Renal pelvis (tissue), 4 donors: ENCODE measurements around the gene MIPEP. TPM values are rescaled to one million over a fixed set of nuclear protein-coding genes. Genes with fewer than 3 reads are reported as not detected.
A peak's percentile ranks its signal among the peaks of the same experiment; 100 is the strongest.

Experiments used
- DNase-seq: peaks from one replicate; pipeline ENCODE4 v3.0.0-alpha.2; 2013
- polyA plus RNA-seq, 3 donors: library from polyadenylated mRNA; unstranded; fragments of 120-200 nt; gene quantifications; one replicate each; pipeline ENCODE4 v1.2.1, GENCODE V29; 2013; ENCODE audit not compliant: insufficient read length in 3 of 3

The MIPEP gene
- polyA plus RNA-seq, 3 donors = 27.0 to 28.6 (median 28.0) TPM

DNA sequence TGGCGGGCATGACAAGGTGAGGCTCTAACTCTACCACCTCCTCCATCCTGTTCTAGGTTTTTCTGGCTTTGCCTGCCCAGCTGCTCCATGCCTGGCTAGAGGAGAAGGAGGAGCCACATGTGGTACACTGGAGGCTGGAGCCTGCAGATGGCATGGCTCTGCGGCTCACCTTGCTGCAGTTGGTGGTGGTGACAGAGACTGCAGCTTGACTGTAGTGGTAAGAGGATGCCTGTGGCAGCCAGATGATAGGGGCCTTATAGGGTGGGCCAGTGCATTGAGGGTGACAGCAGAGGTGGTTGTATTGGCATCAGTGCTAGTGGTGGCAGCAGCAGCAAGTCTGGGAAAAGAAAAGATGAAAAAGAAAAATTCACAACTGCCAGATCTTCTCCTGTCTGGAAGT lies 172.8 kb downstream of the MIPEP start:
- no peak for DNase-seq

DNA sequence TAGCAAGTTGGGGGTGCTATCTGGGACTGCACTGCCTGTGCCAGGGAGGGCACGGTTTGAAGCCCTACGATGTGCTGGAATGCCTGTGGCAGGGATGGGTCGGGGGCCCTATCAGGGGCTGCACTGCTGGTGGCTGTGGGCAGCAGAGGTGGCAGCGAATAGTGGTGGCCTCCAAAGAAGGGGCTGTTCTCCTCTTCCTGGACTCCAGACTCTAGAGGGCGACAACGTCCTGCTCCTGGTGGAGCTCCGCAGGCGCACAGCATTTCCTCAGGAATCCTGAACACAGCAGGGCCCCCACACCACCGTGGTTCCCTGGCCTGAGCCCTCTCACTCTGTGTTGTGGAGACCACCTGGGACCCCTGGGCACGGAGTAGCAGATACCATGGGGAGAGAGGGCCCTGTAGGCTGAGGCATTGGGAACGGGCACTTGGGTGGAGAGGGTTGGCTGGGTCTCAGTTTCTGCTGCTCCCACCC lies 173.4 kb downstream of the MIPEP start:
- no peak for DNase-seq

DNA sequence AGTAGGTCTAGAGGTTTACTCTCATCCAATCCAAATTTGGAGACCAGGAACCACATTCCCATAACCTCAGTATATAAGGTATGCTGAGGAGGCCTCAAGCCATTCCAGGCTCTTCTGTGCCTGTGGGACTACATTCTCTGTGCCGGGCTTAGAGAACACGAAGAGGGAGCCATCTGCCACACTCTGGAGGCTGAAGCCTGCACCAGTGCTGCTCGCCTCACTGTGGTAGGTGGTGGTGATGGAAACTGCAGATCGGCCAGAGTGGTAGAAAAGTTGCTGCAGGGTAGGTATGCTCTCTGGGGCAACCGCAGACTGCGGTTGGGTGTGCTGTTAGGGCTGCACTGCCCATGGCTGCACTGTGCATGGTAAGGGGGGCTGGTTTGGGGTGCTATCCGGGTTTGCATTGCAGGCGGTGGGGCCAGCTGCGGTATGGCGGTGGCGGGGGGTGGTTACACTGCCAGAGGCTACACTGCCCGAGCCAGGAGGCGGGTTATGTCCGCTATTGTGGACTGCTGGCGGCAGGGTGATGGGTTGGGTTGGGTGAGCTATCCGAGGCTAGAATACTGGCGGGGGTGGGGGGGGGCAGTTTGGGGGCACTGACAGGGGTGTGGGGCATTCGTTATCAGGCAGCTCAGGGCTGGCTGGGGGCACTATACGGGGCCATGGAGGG lies 174.0 kb downstream of the MIPEP start:
- no peak for DNase-seq

DNA sequence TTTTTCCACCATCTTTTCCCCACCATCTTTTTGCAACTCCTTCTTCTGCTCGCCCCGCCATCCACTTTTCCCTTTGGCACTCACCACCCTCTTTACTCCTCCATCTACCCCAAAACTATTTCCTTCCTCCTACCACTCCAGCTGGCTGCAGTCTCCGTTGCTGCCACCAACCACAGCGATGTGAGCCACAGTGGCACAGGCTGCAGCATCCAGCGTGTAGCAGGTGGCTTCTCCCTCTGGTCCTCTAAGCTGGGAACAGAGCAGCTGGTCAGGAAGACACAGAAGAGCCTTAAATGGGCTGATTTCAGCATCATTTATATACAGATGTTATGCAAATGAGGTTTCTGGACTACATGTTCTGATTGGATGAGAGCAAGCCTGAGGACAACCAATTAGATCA lies 174.5 kb downstream of the MIPEP start:
- DNase-seq = no peak

DNA sequence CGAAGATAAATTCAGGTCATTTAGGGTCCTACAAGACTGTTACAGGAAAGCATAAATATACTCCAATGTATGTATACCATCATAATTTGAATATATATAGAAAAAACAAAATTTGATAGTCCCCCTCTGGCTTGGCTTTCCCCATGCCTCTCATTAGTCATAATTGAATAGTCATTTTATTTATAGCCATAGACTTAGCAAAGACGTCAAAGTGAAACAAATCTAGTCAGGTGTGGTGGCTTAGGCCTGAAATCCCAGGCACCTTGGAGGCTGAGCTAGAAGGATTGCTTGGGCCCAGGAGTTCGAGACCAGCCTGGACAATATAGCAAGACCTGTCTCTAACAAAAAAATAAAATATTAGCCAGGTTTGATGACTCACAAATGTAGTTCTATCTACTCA lies 177.8 kb downstream of the MIPEP start:
- no peak for DNase-seq

DNA sequence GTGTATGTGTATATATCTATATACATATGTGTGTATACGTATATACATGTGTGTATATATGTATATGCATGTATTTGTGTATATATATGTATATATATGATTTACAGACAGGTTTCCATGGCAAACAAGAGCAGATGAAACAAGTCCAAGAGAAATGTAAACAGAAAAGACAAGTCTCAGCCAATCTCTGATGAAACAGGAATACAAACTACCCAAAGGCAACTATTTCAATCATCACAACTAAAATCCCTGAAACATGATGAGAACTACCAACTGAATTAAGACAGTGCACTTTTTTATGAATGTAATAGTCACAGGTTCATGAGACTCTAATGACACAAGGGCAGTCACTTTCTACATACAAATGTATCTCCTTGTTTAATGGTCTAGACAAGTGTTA lies 178.8 kb downstream of the MIPEP start:
- no peak for DNase-seq

DNA sequence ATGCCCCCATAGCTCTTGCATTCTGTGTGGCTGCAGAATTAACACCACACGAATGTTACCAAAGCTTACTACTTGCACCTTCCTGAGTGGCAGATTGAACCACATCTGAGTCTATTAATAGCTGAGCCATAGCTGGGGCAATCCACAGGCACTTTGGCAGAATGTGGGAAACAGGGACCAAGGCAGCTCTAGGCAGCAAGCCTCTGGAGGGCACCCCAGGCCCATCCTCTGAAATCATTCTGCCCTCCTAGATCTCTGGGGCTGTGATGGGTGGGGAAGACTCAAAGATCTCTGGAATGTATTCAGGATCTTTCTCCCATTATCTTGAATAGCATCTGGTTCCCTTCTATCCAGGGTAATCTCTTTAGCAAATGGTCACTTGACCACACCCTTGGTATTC lies 179.7 kb downstream of the MIPEP start:
- DNase-seq = no peak

DNA sequence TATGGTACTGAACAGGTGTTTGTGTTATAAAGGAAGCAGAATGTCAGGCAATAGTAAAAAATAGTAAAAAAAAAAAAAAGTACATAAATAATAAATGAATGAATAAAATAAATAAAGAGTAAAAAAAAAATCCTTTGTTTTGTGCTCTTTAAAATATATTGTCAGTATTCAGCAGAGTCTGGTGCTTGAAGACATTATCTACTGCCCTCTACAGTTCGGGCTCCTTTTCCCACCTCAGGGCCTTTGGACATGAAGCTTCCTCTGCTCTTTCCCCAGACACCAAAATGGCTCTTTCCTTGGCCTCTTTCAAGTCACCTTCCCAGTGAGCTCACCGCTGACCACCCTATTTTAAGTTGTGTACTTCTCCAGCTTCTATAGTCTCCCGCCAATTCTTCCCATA lies 181.5 kb downstream of the MIPEP start:
- no peak for DNase-seq

DNA sequence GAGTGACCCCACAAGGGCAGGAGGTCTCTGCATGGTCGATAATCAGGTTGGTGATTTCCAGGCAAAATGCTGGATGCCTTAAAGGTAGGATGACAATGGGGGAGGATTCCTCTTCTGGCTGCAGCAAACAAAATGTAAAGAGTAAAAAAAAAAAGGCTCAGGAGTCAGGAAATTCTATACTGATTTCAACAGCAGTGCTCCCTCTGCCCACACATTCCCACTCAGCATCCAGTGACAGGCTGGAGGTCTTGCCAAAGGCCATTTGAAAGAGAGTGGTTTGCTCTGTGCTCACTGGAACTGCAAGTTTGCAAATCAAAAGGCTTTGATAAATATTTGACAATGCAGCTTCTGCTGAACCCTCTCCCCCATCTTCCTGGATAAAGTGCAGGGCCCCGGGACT lies 183.6 kb downstream of the MIPEP start:
- DNase-seq = peak; percentile 63

DNA sequence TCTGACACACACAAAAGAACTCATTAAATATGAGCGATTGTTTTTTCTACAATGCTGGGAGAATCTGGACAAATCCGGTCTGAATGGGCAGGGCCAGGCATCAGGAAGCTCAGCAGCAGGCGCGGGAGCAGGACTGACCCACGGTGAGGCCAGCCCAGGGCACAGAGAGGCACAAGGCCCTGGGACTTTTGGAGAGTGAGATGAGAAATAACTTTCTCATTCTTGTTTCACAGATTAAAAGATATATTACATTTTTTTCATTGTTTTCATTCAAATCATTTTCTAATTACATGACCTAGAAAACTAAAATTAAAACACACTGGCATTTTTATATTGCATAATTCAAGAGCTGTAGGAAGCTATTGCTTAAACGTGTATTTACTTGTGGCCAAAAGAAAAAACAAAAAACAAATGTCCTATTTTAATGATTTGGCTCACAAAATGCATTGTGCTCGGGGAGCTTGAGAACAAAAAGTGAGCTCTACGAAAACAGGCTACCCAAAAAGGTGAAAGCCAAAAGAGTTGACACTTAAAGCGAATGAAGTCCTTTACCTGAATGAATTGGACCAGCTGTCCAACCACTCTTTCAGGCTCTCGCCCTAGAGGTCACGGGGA lies 185.8 kb downstream of the MIPEP start:
- DNase-seq = no peak

DNA sequence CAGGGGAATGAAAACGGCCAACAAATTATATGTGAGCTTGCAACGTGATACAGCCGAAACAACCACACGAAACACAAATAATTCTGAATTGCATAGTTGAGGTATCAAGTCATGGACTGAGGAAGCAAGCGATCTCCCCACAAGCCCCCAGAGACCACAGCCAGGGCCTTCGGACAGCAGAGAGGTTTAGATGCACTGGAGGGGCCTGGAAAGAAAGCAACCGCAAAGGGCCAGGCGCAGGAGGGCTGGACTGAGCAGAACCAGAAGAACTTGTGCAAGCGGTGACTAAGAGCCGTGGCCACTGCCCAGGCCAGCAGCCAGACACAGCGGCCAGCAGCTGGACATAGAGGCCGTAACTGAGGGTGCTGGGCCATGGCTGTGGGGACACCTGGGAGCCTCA lies 187.6 kb downstream of the MIPEP start:
- DNase-seq = no peak

DNA sequence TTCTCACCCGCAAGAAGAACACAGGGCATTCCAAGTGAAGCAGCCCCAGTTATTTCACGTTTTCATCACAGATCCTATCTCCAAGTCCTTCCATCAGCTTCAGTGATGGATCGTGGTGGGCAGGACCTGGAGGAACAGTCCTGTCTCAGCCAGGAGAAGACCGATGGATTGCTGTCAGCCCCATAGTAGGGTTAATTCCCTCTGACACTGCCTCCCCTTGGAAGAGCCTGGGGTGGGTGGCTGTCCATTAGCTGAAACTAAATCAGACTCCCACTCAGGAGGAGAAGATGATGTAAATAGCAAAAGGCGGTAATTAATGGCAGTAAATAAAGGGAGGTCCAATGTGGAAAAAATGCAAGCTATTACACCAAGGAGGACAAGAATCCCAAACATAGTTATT lies 188.0 kb downstream of the MIPEP start:
- no peak for DNase-seq

DNA sequence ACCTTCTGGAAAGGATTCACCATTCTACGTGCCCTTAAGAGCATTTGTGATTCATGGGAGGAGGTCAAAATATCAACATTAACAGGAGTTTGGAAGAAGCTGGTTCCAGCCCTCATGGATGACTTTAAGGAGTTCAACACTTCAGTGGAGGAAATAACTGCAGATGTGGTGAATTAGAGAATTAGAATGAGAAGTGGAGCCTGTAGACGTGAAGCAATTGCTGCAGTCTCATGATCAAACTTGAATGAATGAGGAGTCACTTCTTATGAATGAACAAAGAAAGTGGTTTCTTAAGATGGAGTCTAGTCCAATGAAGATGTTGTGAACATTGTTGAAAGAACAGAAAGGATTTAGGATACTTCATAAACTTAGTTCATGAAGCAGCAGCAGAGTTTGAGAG lies 189.9 kb downstream of the MIPEP start:
- no peak for DNase-seq

DNA sequence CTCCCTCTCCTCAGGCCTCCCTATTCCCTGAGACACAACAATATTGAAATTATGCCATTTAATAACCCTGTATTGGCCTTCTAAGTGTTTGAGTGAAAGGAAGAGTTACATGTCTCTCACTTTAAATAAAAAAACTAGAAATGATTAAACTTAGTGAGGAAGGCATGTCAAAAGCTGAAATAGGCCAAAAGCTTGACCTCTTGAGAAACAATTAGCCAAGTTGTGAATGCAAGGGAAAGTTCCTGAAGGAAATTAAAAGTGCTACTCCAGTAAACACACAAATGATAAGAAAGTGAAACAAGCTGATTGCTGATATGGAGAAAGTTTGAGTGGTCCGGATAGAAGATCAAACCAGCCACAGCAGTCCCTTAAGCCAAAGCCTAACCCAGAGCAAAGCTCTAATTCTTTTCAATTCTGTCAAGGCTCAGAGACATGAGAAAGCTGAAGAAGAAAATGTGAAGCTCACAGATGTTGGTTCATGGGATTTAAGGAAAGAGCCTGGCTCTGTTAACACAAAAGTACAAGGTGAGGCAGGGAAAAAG lies 191.4 kb downstream of the MIPEP start:
- no peak for DNase-seq

DNA sequence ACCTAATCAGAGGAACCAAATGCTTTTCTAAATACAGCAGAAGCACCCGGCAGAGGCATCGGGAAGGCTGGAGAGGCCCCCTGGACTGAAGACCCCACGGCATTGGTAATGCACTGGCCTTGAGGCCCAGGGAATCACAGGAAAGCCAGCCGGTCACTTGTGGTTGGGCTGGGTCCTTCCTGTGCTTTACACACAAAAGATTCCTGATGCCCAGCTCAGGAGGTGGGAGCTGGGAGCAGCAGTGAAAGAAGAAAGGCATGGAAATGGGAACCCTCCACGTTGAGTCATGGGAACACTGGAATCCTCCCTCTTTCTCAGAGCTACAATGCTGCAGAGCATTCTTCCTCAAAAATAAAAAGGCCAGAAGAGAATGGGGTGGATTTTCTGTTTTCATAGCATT lies 192.6 kb downstream of the MIPEP start:
- DNase-seq = no peak

DNA sequence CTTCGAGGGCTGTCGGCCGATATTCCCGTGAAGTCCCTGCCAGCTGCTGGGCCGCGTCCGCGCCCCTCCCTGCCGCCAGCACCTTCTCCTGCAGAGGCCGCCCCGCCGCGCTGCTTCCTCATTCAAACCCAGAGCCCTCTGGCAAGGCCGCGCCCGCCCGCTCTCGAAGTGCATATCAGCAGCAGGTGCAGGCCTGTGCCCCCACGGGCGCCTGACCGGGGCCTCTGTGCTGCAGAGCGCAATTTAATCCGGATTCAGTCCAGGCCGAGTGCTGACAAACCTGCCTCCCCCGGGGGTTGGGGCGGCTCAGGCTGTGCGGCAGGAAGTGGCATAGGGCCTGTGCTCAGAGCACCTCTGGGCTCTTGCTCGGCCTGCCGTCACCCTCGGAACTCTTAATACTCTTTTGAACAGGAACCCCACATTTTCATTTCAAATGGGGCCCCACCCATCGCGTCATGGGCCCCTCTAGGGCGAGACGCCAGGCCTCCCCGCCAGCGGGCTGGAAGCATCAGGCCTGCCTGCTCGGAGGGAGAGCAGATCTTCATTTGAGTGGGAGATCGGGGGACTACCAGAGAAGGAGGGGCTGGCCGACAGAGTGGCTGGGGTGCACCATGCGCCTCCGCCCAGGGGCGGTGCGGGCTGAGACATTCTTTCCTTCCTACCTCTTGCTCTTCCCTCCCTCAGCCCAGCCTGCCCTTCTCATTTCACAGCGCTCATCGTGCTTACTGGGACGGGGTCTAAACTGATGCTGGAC lies 193.3 kb downstream of the MIPEP start:
- peak; percentile 41 for DNase-seq

DNA sequence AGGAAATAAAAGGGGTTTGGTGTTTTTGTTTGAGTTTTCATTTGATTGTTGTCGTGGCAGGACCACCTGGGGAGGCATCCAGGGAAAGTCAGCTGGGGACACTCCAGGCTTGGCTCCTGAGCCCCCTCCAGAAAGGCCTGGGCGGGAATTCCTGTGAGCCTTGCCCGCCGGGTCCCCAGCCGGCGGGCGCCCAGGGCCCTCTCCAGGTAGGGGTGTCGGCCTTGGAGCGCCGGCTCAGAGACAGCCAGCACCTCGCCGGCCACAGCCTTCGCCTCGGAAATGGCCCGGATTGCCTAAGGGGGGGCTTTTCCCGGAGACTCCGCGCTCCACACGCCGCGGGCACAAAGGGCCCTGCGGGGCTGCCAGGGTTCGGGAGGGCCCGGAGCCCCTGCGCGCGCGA lies 194.0 kb downstream of the MIPEP start:
- no peak for DNase-seq

DNA sequence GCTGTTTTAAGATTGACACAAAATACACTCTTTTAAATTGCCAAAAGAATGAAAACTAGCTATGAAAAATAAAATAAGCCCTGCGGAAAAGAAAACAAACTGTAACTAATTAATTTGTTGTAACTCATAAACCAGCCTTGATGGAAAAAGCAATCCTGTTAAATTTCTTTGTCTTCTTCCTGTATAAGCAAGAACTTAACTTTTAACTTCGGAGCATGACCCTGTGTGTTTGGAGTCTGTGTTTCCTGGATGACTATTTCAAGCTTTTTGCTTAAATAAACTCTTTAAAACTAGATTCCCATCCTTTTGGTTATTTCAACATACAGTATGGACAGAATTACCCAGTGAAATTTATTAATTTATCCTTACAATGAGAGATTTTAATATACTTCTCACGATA lies 196.4 kb downstream of the MIPEP start:
- no peak for DNase-seq

DNA sequence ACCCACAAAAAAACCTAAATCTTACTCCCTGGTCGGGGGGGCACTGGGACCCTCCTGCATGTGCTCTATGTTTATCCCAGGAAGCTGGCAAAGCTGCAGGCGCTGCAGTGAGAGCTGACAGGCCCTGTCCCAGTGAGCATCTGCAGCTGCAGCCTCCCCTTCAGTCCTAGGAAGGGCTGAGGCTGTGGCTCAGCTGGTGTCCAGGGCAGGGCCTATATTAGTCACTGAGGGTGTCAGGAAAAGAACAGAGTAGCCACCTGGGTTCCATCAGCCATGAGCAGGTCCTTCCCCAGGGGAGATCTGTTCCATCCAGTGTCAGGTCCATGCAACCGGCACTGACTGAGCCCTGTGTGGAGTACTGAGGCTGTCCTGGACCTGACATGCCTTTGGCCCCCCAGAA lies 198.5 kb downstream of the MIPEP start:
- DNase-seq = no peak

DNA sequence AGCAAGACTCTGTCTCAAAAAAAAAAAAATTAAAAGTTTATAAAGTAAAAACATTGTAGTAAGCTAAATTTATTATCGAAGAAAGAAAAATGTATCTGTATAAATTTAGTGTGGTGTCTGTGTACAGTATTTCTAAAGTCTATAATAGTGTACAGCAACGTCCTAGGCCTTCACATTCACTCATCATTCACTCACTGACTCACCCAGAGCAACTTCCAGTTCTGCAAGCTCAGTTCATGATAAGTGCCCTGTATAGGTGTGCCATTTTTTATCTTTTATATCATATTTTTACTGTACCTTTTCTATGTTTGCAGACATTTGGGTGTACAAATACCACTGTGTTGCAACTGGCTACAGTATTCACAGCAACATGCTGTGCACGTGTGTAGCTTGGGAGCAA lies 200.9 kb downstream of the MIPEP start:
- DNase-seq = no peak

DNA sequence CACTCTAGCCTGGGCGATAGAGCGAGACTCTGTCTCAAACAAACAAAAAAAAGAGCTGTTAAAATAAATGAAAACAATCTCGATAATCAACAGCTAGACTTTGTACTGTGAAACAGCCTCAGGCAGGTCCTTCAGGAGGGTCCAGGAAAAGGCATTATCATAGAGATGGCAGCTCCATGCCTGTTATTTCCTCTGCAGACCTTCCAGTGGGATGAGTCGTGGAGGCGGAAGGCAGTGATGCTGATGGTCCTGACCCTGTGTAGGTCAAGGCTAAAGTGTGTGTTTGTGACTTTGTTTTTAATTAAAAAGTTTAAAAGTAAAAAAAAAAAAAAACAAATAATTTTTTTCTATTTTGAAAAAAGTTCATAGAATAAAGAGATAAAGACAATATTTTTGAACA lies 201.6 kb downstream of the MIPEP start:
- no peak for DNase-seq

DNA sequence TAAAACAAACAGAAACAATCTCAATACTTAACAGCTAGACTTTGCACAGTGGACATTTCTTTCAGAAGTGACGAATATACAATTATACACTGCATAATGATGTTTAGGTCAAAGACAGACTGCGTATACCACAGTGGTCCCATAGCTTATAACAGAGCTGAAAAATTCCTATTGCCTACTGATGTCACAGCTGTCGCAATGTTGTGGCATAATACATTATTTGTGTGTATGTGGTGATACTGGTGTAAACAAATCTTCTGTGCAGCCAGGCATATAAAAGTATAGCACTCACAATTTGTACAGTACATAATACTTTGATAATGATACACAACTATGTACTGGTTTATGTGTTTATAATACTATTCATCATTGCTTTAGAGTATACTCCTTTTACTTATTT lies 202.3 kb downstream of the MIPEP start:
- no peak for DNase-seq

DNA sequence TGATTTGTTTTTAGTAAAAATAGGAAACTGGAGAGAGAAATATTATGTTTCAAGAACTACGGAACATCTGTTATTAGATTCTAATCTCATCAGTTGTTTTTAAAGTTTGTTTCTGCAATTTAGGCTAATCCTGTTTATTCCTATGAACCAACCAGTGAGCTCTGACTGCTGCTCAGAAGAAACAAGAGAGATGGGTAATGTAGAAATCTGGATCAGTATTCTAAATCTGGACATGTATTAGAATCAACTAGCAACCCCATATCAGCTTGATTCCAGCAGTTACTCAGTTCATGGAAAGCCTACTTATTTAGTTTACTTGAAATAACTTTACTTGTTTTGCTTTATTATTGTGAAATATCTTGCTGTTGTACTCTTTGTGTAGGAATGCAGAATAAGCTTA lies 203.8 kb downstream of the MIPEP start:
- no peak for DNase-seq
